ENCODE measurements around the gene FAM184B. TPM values are rescaled to one million over a fixed set of nuclear protein-coding genes. Genes with fewer than 3 reads are reported as not detected.

FAM184B gene
- total RNA-seq, 2 experiments from 2014 or later = not detected

DNA sequence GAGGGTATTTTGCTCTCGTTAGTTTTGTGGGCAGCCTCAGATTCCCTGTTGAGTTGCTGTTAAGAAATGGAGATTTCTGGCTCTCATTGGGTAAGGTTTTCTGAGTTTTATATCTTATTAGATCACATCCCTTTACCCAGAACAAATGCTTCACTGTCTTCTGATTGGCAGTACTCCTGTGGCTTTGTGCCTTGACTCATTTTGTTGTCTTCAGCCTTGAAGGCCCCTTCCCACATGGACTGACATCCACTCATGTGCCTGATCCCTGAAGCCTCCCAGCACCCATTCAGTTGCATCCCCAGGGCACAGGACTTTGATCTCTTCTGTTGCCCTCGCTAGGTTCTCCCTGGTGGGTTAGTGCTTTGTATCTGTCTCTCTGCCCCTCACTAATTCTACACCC is 156.6 kb downstream of the FAM184B start:
- DNase-seq = no peak
- ChIA-PET CTCF (no interaction called here), POLR2A (no interaction called here)
- no peak overlapping the region for H3K27ac Mint-ChIP-seq
- H3K4me3 Mint-ChIP-seq = no peak overlapping the region
- H3K4me1 Mint-ChIP-seq = peaks cover 6% of the 10 kb centered on the region
- no peaks in the 10 kb centered on the region for H3K9me3 Mint-ChIP-seq
- peaks cover 73% of the 10 kb centered on the region for H3K36me3 Mint-ChIP-seq (ENCODE audit: low read depth)
- H3K27me3 Mint-ChIP-seq = no peaks in the 10 kb centered on the region

GRCh38 chr4:17623451-17624001 is 157.9 kb downstream of the FAM184B start:
- H3K4me1 Mint-ChIP-seq = peaks cover 15% of the 10 kb centered on the region
- no peak overlapping the region for H3K27ac Mint-ChIP-seq
- H3K27me3 Mint-ChIP-seq = no peaks in the 10 kb centered on the region
- no peak for DNase-seq
- no peak overlapping the region for H3K4me3 Mint-ChIP-seq
- peaks cover 69% of the 10 kb centered on the region for H3K36me3 Mint-ChIP-seq (ENCODE audit: low read depth)
- ChIA-PET POLR2A (no interaction called here), CTCF (interaction anchor here (0.7 kb wide), 1 partner anchor 573 kb away, joined by 4 read pairs; no protein-coding TSS in a partner anchor)
- H3K9me3 Mint-ChIP-seq = no peaks in the 10 kb centered on the region

GRCh38 chr4:17619416-17620105 is 161.9 kb downstream of the FAM184B start:
- POLR2A ChIA-PET = no interaction called here
- no peaks in the 10 kb centered on the region for H3K27me3 Mint-ChIP-seq
- DNase-seq = no peak
- CTCF ChIA-PET = interaction anchor here (0.6 kb wide), 1 partner anchor 9 kb away, joined by 4 read pairs; no protein-coding TSS in a partner anchor
- H3K27ac Mint-ChIP-seq = no peak overlapping the region
- H3K9me3 Mint-ChIP-seq = no peaks in the 10 kb centered on the region
- H3K4me3 Mint-ChIP-seq = no peak overlapping the region
- peaks cover 41% of the 10 kb centered on the region for H3K4me1 Mint-ChIP-seq
- peaks cover 47% of the 10 kb centered on the region for H3K36me3 Mint-ChIP-seq (ENCODE audit: low read depth)

DNA sequence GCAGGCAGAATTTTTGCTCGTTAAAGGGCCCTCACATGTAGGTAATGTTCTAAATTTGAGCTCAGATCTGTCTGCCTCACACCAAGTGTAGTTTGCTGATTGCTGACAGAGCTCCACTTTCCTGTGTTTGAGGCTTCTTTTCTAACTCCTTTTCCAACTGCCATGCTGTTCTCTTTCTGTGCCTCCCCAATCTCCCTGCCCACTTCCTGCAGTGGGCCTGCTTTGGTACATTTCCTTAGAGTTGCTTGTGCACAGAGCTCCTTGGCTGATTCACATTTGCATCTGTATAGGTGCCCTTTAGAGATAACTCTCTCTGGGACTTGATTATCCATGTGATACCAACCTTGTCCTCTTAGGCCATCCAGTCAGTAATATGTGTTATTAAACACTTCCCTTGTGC is 162.5 kb downstream of the FAM184B start:
- no peak for DNase-seq
- Mint-ChIP-seq H3K36me3 (ENCODE audit: low read depth) (peaks cover 41% of the 10 kb centered on the region), H3K9me3 (no peaks in the 10 kb centered on the region), H3K4me1 (peaks cover 41% of the 10 kb centered on the region), H3K27me3 (no peaks in the 10 kb centered on the region), H3K4me3 (no peak overlapping the region), H3K27ac (peak overlapping the region; percentile 41)
- POLR2A ChIA-PET = no interaction called here
- CTCF ChIA-PET = interaction anchor here (1.7 kb wide), 1 partner anchor 70 kb away, joined by 5 read pairs; no protein-coding TSS in a partner anchor

DNA sequence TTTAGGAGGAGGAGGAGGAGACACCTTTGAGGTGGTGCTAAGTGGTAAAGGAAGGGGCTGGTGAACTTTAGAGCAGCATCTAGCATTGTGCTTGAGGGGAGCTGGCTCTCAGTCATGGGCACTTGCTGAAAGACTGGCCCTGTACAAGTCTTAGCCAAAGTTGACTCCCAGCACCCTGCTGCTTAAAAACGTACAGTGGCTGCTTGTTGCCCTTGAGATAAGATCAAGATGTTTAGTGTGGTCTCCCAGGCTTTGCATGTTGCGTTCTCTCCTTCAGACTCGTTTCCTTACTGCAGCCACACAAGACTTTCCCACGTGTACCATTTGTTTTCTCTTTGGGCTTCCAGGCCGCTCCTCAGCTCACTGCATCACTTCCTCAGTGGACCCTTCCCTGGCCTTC is 165.1 kb downstream of the FAM184B start:
- DNase-seq = peak; percentile 10
- peaks cover 46% of the 10 kb centered on the region for H3K4me1 Mint-ChIP-seq
- no peaks in the 10 kb centered on the region for H3K27me3 Mint-ChIP-seq
- peak overlapping the region; percentile 3 for H3K27ac Mint-ChIP-seq
- H3K36me3 Mint-ChIP-seq (ENCODE audit: low read depth) = peaks cover 22% of the 10 kb centered on the region
- peak overlapping the region; percentile 69 for H3K4me3 Mint-ChIP-seq
- ChIA-PET POLR2A (no interaction called here), CTCF (no interaction called here)
- H3K9me3 Mint-ChIP-seq = no peaks in the 10 kb centered on the region

- Mint-ChIP-seq H3K9me3 (no peaks in the 10 kb centered on the region), H3K27me3 (no peaks in the 10 kb centered on the region), H3K4me3 (peak within 1 kb of the TSS; percentile 92), H3K27ac (peak within 1 kb of the TSS; percentile 95), H3K4me1 (peaks cover 42% of the 10 kb centered on the region), H3K36me3 (ENCODE audit: low read depth) (peaks cover 18% of the 10 kb centered on the region)
- ChIA-PET CTCF (interaction anchor here (0.8 to 1.8 kb wide), 6 partner anchors 15 to 66 kb away, joined by 3 to 8 read pairs (median 3); no protein-coding TSS in a partner anchor), POLR2A (interaction anchor here (1.1 to 2.6 kb wide), 3 partner anchors 37 to 196 kb away, joined by 3 to 15 read pairs (median 4); partner anchors contain the start of genes DCAF16, LAP3 and NCAPG)
- peak; percentile 97 for DNase-seq
These were observed 166.8 kb downstream of the FAM184B start, which contains the start of gene MED28 for GRCh38 chr4:17614416-17615299. TSS of gene MED28 (plus strand) at chr4:17614641. CDS start at chr4:17614655, 14 bp downstream.

GRCh38 chr4:17613761-17614415 is 167.5 kb downstream of the FAM184B start:
- ChIA-PET POLR2A (interaction anchor here (0.5 to 2.6 kb wide), 3 partner anchors 10 to 197 kb away, joined by 3 to 15 read pairs (median 4); partner anchors contain the start of genes DCAF16, LAP3 and NCAPG), CTCF (interaction anchor here (0.6 to 1.8 kb wide), 5 partner anchors 19 to 65 kb away, joined by 3 to 8 read pairs (median 3); no protein-coding TSS in a partner anchor)
- Mint-ChIP-seq H3K4me3 (peak overlapping the region; percentile 92), H3K36me3 (ENCODE audit: low read depth) (peaks cover 12% of the 10 kb centered on the region), H3K27ac (peak overlapping the region; percentile 95), H3K27me3 (no peaks in the 10 kb centered on the region), H3K4me1 (peaks cover 36% of the 10 kb centered on the region), H3K9me3 (no peaks in the 10 kb centered on the region)
- peak; percentile 17 for DNase-seq

DNA sequence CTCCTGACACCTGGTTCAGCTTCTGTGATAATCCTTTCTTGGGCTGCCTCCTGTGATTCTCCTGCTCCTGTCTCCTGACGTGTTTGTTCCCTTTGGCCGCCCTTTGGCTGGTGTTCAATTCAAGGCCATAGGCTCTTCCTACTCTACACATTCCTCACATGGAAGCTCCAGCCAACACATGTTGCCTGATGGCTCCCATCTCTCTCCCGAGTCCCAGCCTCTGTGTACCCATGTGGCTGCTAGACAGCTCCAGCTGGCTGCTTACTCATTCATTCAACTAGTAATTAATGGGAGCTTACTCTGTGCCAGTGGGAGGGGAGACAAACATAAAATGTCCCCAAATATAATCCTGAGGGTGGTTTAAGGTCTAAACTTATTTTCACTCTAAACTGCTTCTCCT is 176.2 kb downstream of the FAM184B start:
- Mint-ChIP-seq H3K4me3 (no peak overlapping the region), H3K36me3 (ENCODE audit: low read depth) (peaks cover 39% of the 10 kb centered on the region), H3K4me1 (no peaks in the 10 kb centered on the region), H3K27me3 (no peaks in the 10 kb centered on the region), H3K27ac (no peak overlapping the region), H3K9me3 (no peaks in the 10 kb centered on the region)
- ChIA-PET POLR2A (no interaction called here), CTCF (interaction anchor here (0.7 kb wide), 1 partner anchor 19 kb away, joined by 3 read pairs; no protein-coding TSS in a partner anchor)
- DNase-seq = no peak

DNA sequence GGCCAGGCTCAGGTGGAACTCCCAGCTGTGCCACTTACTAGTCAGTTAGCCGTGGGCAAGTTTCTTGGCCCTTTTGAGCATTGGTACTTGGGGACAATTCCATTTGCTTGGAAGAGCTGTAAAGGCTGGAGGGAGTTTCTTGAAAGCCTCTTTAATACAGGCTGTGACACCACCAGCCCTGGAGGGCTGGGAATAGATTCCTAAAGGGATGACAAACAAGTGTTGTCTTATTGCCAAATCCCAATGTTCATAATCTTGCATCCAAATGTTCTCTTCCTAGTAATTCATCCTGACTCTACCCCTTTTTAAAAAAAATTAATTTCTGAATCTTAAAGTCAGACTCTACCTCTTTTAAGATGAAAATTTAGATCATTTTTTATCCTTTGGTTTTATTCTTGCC is 181.6 kb downstream of the FAM184B start:
- CTCF ChIA-PET = interaction anchor here (0.6 to 2.3 kb wide), 4 partner anchors 9 to 215 kb away, joined by 3 to 8 read pairs (median 4); no protein-coding TSS in a partner anchor
- Mint-ChIP-seq H3K9me3 (no peaks in the 10 kb centered on the region), H3K36me3 (ENCODE audit: low read depth) (peaks cover 52% of the 10 kb centered on the region)

DNA sequence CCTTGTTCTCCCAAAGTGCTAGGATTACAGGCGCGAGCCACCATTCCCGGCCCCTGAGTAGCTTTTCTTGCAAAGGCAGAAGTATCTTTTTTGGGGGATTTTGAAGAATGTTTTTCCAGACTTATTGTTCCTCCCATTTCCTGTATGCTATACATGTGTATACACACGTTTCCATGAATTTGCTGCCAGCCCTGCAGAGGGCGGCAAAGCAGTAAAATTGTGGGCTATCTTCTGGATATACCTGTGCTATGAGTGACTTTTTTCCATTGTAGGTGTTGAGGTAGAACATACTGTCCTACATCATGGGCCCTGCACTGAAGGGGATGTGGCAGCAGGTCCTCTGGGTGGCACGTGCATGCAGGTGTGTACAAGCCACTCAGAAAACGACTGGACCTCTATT is 183.9 kb downstream of the FAM184B start:
- H3K4me1 Mint-ChIP-seq = peaks cover 3% of the 10 kb centered on the region
- CTCF ChIA-PET = interaction anchor here (1.3 kb wide), 1 partner anchor 48 kb away, joined by 3 read pairs; no protein-coding TSS in a partner anchor
- no peak overlapping the region for H3K27ac Mint-ChIP-seq
- POLR2A ChIA-PET = no interaction called here
- no peak overlapping the region for H3K4me3 Mint-ChIP-seq
- no peaks in the 10 kb centered on the region for H3K27me3 Mint-ChIP-seq
- no peak for DNase-seq
- peaks cover 60% of the 10 kb centered on the region for H3K36me3 Mint-ChIP-seq (ENCODE audit: low read depth)
- H3K9me3 Mint-ChIP-seq = no peaks in the 10 kb centered on the region

More for the DNA sequence above, 181.6 kb downstream of the FAM184B start:
- POLR2A ChIA-PET = no interaction called here
- Mint-ChIP-seq H3K27ac (no peak overlapping the region), H3K27me3 (no peaks in the 10 kb centered on the region), H3K4me1 (no peaks in the 10 kb centered on the region), H3K4me3 (no peak overlapping the region)
- DNase-seq = no peak

- POLR2A ChIA-PET = no interaction called here
These were observed 185.9 kb downstream of the FAM184B start for GRCh38 chr4:17595471-17596005.

DNA sequence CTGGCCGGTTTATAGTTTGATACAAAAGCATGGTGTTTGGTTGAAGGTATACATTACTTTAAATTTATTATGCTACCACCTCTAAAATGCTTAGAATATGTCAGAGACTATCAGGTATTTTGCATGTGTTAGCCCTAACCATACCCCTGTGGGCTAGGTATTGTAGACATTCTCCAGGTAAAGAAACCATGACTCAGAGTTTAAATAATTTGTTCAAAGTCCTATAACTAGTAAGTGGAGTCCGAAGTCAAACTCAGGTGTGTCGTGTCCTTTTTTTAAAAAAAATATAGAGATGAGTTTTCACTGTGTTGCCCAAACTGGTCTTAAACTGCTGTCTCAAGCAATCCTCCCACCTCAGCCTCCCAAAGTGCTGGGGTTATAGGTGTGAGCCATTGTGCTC is 192.1 kb downstream of the FAM184B start:
- H3K4me1 Mint-ChIP-seq = peaks cover 18% of the 10 kb centered on the region
- H3K36me3 Mint-ChIP-seq (ENCODE audit: low read depth) = peaks cover 62% of the 10 kb centered on the region
- H3K27me3 Mint-ChIP-seq = no peaks in the 10 kb centered on the region
- no peak overlapping the region for H3K4me3 Mint-ChIP-seq
- CTCF ChIA-PET = no interaction called here
- POLR2A ChIA-PET = no interaction called here
- DNase-seq = no peak
- H3K9me3 Mint-ChIP-seq = no peaks in the 10 kb centered on the region
- H3K27ac Mint-ChIP-seq = no peak overlapping the region

More at GRCh38 chr4:17595471-17596005, 185.9 kb downstream of the FAM184B start:
- H3K4me3 Mint-ChIP-seq = no peak overlapping the region
- peak overlapping the region; percentile 58 for H3K27ac Mint-ChIP-seq
- no peaks in the 10 kb centered on the region for H3K9me3 Mint-ChIP-seq
- H3K4me1 Mint-ChIP-seq = peaks cover 8% of the 10 kb centered on the region
- peaks cover 58% of the 10 kb centered on the region for H3K36me3 Mint-ChIP-seq (ENCODE audit: low read depth)
- H3K27me3 Mint-ChIP-seq = no peaks in the 10 kb centered on the region
- no peak for DNase-seq
- CTCF ChIA-PET = interaction anchor here (1.2 to 1.4 kb wide), 3 partner anchors 9 to 243 kb away, joined by 3 to 4 read pairs (median 4); no protein-coding TSS in a partner anchor
